Myocyte (in vitro differentiated cells): Measurements from ENCODE around the gene MYLK4. TPM values are rescaled to one million over a fixed set of nuclear protein-coding genes. Genes with fewer than 3 reads are reported as not detected.
"Not testable (repeated sequence)": the region's sequence is repeated elsewhere in the genome, so short reads cannot be mapped to it uniquely, and the experiment has no call there.

ENCODE experiments used
- DNase-seq: peaks from one replicate; pipeline ENCODE4 v3.0.0-alpha.2; 2012; ENCODE audit warnings: low read depth
- total RNA-seq: library from RNA; depleted of rRNA; stranded (reverse); fragments of >200 nt; gene quantifications from 2 replicates; pipeline ENCODE4 v1.2.3, GENCODE V29; 2014

The MYLK4 gene
- total RNA-seq, 1 donor from 2014 or later, result 9.4 TPM

DNA sequence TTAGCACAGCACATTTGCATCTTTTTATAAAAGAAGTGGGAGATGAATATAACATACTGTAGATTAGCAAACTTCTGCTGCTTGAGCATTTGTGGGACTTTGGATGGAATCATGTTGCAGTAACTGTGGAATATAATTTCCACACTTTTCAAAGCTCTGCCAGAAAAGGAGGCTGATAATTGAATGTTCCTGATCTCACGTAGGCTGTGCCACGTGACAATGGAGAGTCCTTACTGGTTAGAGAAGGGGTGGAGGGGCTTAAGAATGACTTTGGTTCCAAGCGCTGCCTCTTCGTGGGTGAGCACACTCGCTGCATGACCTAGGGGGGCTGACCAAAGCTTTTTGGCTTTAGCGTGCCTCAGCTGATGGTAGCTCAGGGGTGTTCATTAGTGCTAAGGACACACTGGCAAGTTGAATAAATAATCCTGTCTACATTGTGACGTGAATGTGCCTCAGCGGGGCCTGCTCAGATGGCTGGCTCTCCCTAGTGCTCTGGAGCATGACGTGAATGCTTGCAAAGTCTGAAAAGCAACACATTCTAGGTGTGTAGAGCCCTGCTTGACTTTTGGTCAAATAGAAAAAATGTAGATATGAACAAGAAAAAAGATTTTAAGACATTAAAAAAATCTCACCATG is 29.5 kb upstream of the MYLK4 start:
- DNase-seq, result no peak

DNA sequence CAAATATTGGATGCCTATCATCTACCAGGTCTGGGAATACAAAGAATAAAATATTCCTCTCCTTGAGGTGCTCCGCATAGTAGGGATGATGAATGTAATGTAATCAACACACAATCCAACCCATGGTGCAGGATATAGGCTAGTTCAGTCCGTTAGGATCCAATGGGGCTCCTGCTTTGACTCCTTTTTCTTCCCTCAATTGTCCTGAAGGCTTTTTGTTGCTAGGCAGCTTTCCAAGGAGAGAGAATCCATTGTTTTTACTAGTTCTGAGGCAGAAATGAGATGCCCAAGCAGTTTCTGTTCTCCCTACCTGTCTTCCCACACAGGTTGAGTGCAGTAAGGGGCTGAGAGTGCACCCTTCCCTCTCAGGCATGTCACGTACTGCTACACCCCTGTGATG is 26.5 kb upstream of the MYLK4 start:
- no peak for DNase-seq

DNA sequence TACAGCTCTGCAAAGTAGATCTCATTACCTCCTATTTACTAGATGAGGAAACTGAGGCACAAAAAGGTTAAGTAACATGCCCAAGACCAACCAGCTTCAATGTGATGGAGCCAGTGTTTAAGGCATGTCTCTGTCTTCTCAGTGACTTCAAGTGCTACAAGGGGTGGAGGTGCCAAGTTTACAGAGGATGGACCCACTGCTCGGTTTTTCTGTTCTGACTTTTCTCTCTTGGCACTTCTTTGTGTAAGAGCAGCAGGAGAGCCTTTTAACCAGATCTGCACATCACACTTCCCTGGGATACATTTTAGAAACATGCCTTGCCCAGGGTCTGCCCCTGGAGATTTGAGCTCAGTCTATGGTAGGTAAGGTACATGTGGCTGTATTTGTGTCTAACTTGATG is 24.3 kb upstream of the MYLK4 start:
- no peak for DNase-seq

DNA sequence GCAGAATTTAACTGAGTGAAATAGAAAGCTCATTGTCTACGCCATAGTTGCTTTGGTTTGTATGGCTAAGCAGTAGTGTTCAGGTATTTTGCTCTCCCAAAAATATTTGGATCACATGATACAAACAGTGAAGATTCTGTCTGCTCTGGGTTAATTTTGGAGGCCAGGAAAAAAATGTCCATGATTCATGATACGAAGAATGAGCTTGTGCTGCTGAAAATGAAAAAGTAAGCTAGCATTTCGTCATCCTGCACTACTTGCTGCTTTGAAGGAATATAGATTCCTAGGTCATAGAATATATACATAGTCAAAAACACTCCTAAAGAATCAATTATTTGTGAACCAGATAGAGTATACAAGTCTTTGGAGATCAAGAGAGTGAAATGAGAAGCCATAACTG is 22.7 kb upstream of the MYLK4 start:
- DNase-seq, result no peak

DNA sequence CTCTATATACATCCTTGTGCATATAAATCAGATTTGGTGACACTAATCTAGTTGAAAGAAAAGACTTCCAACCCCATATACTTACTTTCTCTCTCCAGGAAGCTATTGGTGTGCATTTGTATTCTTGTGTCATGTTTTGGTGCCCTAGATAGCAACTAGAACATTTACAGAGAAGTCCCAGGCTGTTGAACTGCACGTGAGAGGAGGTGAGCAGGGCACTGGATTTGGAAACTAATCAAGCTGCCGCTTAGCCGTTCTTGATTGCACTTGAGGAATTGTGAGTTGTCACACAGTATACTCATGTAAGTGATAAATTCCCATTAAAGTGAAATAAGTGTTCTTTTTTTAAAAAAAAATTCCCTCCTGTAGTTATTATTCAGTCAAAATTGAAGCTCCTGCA is 22.1 kb upstream of the MYLK4 start:
- DNase-seq, result no peak

DNA sequence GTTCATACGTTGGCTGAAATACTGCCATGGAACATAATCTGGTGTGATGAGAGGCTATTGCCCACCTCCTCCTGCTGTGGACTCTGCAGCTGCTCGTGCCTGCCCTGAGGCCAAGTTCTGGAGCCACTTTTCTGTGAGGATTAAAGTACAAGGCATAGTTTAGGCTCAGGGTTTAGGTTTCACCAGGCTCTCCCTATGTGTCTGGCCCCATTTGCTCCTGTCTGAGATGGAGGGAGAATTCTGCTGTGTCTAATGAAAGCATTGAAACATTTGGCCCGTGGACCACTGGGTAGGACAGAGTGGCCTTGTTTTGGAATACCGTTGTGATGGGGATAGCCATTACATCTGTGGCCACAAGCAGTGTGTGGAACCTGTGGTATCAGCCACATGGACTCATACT is 20.4 kb upstream of the MYLK4 start:
- DNase-seq, result peak; percentile 87

DNA sequence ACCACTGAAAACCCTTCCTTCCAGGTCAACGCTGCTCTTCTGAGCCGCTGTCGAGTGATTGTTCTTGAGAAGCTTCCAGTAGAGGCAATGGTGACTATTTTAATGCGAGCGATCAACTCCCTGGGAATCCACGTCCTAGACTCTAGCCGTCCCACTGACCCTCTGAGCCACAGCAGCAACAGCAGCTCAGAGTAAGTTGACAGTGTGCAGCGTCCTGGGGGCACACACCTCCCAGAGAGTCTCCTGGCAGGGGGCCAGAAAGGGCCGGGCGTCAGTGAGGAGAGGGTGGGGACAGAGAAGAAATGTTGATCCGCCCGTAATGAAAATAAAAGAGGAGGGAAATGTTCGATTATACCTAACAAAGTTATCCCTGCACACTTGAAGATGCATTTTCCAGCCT is 19.4 kb upstream of the MYLK4 start:
- DNase-seq, result peak; percentile 56

DNA sequence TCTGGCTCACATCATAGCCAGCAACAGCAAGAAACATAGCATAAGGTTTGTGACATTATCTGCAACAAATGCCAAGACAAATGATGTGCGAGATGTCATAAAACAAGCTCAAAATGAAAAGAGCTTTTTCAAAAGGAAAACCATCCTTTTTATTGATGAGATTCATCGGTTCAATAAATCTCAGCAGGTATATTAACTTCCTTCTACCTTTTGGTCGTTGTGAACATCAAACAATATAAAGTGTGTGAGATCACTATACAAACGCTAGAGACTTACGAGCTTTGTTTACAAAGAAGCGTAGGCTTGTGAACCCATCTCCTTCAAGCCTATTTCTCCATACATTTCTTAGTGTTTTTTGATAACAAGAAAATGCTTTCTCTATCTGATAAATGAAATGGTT is 18.0 kb upstream of the MYLK4 start:
- no peak for DNase-seq

DNA sequence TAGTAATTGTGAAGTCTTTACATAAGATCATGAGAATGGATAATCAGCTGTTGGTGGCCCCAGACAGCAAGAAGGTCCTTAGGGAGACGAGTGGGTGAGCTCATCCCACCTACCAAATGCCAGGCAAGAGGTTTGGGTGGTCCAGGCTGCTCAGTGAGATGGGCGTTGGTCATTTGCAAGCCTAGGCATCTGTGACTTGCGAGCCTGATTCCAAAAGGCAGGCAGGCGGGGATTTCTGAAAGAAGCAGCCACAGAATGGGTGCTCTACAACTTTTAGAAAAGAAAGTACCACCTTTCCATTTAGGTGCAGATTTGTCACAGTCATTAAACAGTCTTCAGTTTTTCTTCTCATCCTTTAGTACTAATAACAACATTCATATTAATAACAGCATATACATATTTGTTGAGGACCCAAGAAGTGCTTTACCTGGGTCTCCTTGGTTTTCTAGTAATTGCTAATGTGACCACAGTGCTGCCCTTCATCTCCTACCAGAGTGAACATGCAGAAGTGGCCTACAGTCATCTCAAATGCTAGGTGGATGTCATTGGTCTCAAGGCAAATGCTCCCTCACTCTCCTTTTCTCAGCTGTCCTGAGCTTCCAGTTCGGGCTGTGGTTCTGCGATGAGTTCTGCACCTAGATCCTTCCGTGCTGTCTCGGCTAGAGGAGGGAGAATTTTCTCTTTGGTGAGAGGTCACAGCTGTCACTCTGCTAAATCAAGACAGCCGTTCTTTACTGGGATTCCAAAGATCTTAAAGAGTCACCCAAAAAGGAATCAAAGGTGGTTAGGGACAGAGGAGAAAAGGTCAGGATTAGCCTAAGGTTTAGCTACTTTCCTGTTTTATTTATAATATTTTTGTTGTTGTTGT is 17.2 kb upstream of the MYLK4 start:
- peak; percentile 92 for DNase-seq

DNA sequence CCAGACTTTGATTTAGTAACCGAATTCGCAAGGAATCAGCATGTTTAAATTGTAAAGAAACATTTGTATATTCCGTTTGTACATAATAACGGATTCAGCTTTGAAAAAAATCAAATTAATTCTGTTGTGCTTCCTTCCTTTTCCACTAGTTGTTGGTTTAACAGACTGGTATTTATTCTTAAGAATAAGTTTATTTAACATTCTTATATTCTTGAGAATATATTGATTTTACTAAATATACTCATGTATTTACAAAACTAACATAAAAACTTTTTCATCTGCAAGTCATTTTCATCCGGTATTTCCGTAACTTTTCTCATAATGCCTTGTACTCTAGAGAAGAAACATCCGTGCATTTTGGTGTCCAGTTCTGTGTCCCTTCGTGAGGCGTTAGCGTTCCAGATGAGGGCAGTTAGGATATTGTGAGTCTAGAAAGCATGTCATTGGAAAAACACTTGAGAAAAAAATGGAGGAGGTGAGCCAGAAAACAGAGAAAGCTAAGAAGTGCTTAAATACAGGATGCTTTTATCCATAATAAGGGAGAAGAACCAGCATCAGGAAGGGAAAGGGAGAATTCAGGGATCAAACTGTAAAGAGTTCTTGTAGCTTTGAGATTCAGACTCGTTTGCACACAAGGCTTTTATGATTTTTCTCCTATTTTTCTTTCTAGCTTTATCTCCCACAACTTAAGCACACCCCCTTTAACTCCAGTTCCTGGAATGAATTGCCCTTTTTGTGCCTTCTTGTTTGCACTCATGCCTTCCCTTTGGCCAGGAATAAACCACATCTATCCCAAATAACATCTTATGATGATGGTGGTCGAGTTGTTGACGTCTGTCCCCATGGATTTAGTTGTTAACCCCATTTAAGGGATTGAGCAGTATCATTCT is 16.3 kb upstream of the MYLK4 start:
- DNase-seq, result peak; percentile 56

DNA sequence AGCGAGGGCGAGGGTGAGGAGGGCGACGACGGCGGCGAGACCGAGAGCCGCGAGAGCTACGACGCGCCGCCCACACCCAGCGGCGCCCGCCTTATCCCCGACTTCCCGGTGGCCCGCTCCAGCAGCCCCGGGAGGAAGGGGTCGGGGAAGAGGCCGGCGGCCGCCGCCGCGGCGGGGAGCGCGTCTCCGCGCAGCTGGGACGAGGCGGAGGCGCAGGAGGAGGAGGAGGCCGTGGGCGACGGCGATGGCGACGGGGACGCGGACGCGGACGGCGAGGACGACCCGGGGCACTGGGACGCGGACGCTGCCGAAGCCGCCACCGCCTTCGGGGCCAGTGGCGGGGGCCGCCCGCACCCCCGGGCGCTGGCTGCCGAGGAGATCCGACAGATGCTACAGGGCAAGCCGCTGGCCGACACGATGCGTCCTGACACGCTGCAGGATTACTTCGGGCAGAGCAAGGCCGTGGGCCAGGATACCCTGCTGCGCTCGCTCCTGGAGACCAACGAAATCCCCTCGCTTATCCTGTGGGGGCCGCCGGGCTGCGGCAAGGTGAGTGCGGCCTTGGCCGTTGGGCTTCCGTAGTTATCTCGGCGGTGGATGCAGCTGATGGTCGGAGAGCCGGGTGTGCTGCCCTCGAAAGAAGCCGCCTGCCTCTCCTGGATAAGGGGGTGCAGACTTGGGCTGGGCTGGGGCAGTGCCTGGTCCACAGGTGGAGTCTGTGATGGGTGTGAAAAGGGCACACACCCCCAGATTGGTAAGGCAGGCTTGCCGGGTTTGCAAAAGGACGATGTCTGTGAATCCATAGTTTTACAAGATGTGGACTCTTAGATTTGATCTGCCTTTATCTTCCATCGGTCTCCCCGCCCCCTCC is 15.4 kb upstream of the MYLK4 start:
- peak; percentile 51 for DNase-seq

DNA sequence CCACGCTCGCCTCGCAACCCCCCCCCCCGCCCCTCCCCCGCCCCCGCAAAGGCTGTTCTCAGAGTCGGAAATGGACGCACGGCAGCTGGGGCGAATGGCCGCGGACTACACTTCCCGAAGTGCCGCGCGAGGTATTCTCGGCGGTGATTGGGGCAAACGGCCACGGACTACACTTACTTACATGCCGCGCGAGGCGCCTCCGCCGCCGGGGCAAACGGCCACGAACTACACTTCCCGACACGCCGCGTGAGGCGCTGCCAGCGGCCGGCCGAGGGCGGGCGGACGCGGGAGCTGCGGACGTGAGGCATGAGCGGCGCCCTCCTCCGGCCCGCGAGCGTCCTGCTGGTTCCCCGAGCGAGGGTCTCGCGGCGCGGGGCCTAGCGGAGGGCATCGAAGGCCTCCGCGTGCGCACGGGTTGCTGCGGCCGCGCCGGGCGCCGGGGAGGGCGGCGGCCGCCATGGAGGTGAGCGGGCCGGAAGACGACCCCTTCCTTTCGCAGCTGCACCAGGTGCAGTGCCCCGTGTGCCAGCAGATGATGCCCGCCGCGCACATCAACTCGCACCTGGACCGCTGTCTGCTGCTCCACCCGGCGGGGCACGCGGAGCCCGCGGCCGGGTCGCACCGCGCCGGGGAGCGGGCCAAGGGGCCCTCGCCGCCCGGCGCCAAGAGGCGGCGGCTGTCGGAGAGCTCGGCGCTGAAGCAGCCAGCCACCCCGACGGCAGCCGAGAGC is 14.6 kb upstream of the MYLK4 start, which contains the start of gene WRNIP1:
Gene WRNIP1, plus strand, starts transcription at position 228 of the 730 bp plus-strand sequence. Its CDS starts 230 bp downstream, at position 458.
- peak; percentile 99 for DNase-seq

DNA sequence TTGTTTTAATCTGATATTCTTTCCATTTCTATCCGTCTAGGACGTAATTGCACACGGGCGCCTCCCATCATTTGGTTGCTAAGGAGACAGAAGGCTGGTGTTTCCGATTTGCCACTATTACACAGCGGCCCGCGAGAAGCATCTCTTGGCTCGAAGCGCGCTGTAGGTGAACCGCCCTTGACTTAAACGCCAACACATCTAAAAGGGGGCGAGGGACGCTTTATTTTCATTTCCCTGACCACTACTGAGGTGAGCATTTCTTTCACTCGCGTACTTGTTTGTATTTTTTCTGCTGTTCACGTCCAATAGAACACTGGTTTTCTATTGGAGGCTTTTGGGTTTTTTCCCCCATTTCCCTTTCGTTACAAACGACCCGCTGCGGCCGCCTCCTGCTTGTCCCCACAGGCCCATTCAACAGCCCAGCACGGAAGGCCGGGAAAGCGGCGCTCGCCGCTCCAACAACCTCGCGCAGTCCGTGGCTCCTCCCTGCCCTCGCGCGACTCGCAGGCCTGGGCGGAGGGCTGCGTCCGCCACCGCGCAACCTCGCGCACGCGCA is 14.0 kb upstream of the MYLK4 start:
- DNase-seq, result peak; percentile 67

DNA sequence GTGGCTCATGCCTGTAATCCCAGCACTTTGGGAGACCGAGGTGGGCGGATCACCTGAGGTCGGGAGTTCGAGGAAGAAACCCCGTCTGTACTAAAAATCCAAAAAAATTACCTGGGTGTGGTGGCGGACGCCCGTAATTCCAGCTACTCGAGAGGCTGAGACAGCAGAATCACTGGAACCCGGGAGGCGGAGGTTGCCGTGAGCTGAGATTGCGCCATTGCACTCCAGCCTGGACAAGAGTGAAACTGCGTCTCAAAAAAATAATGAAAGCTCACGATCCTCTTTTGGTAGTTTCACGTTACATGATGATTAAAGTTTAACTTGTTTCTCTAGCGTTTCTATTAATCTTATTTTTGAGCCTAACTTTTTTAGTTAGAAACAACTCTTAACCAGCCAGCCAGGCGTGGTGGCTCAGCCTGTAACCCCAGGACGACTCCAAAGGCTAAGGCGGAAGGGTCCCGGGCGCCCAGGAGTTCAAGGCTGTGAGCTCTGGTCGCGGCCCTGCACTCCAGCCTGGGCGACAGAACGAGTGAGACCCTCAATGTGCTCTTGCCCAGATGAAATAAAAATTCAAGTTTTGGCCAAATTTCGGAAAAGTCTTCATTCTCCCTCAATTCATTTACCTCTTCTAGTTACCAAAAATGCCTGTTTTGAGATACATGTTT is 13.3 kb upstream of the MYLK4 start:
- DNase-seq, result no peak

DNA sequence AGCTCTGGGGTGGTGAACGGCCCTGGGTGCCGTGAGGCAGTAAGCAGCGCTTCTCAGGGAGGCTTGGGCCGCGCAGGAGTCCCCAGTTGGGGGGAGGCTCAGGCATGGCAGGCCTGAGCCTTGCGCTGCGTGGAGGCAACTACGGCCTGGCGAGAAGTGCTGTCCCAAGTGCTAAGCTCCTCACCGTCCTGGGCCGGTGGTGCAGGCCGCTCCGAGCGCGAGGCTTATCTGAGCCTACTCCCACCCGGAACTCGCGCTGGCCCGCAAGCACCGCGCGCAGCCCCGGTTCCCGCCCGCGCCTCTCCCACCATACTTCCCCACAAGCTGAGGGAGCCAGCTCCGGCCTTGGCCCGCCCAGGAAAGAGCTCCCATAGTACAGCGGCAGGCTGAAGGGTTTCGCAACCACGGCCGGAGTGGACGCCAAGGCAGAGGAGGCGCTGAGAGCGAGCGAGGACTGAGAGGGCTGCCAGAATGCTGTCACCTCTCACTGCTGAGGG is 12.7 kb upstream of the MYLK4 start:
- no peak for DNase-seq

DNA sequence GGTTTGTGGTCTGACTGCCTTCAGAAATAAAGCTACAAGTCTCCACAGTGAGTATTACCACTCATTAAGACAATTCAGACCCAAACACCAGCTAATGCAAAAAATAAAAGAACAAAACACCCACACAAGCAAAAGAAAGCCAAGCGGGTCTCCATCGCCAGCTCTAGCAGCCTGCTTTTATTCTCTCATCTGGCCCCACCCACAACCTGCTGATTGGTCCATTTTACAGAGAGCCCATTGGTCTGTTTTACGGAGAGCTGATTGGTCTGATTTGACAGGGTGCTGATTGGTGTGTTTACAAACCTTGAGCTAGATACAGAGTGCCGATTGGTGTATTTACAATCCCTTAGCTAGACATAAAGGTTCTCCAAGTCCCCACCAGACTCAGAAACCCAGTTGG is 12.1 kb upstream of the MYLK4 start:
- DNase-seq, result not testable (repeated sequence)

DNA sequence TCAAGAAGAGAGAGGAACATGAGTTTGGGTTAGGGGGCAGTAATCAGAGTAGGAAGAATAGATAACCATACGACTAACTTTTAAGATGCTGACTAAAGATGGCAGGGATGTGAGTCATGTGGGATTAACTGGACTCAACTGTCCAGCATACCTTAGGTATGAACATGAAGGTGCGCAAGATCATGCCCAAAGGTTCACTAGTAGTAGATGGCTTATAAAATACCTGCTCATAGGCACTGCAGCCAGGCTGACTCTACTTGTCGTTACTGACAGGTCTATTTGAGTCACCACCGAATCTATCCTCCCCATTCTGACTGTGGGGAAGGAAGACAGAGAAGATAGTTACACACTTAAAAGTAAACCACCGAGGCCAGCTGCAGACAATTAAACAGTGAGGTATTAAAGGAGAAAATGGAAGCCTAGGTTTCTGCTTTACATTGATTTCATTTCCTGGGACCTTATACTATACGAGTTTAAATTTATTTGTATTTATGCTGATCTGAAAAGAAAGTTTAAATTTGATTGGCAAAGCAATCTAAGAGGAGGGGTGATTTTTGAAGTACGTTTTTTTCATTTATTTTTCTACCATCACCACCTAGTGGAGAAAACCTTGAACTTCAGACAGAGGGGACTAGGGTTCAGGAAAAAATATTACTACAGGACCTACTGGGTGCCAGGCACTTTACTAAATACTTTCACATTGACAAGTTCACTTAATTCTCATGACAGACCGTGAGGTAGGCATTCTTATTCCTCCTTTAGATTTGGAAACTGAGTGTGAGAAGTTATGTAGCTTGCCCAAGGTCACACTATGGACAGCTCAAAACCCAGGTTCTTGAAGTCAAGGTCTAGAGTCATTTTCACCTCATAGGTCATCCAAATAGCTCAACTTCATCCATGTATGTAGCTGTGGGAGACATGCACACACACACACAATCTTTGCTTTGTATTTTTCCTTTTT is 10.4 kb upstream of the MYLK4 start:
- no peak for DNase-seq

DNA sequence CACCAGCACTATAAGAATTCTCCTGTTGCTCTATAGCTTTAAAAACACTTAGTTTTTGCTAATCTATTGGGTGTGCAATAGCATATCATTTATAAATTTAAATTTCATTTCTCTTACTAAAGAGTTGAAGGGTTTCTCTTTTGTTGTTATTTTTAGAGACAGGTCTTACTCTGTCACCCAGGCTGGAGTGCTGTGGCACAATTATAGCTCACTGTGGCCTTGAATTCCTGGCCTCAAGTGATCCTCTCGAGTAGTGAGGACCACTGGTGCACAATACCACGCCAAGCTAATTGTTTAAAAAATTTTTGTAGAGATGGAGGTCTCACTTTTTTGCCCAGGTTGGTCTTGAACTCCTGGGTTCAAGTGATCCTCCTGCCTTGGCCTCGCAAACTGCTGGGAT is 8.3 kb upstream of the MYLK4 start:
- DNase-seq, result no peak
